Measurements from ENCODE around the gene ITGB2. TPM values are rescaled to one million over a fixed set of nuclear protein-coding genes. Genes with fewer than 3 reads are reported as not detected.

Gene ITGB2
- total and polyA plus RNA-seq, 4 donors, result 19.2 to 36.7 (median 27.8) TPM

DNA sequence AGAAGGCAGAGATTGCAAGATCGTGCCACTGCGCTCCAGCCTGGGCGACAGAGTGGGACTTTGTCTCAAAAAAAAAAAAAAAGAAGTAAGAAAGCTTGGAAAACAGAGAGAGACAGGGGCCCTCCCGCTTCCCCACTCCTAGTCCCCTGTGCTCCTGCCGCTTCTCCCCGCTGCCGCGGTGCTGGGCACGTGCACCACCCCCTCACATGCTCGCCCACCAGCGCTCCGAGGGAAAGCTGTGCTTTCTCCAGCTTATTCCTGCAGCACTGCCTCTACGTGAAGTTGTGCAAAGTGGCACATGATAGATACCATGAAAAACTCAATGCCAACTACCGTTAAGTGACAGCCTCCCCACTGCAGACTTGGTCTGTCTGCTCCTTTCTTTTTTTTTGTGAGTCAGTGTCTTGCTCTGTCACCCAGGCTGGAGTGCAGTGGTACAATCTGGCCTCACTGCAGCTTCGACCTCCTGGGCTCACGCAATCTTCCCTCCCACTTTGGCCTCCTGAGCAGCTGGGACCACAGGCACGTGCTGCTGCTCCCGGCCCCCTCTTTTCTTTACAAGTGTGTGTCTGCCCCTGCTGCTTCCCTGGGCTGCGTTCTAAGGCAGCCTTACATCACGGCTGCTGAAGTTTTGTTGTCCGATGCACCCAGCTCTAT, 34.6 kb upstream of the ITGB2 start:
- H3K27me3 ChIP-seq (ENCODE audit: control insufficient read depth, insufficient read depth, low read length), result no peaks in the 10 kb centered on the region
- no peak overlapping the region for H3K4me3 ChIP-seq (ENCODE audit: low read depth, low read length)
- WGBS (ENCODE audit: insufficient coverage), result 53% methylated on average over 16 of the region's 21 CpGs
- DNase-seq (ENCODE audit: low read depth in 4 of 6, low spot score in 6 of 6), result no peak
- H3K4me1 ChIP-seq (ENCODE audit: control insufficient read depth, insufficient read depth, low read length), result peaks cover 55% of the 10 kb centered on the region
- H3K9me3 ChIP-seq (ENCODE audit: control insufficient read depth, insufficient read depth, low read length), result no peaks in the 10 kb centered on the region
- H3K36me3 ChIP-seq (ENCODE audit: control insufficient read depth, insufficient read depth, low read length), result peaks cover 95% of the 10 kb centered on the region
- H3K27ac ChIP-seq (ENCODE audit: low read depth, low read length), result no peak overlapping the region

GRCh38 chr21:44954281-44954771, 33.6 kb upstream of the ITGB2 start:
- H3K9me3 ChIP-seq (ENCODE audit: control insufficient read depth, insufficient read depth, low read length), result no peaks in the 10 kb centered on the region
- no peaks in the 10 kb centered on the region for H3K27me3 ChIP-seq (ENCODE audit: control insufficient read depth, insufficient read depth, low read length)
- no peak overlapping the region for H3K27ac ChIP-seq (ENCODE audit: low read depth, low read length)
- H3K4me1 ChIP-seq (ENCODE audit: control insufficient read depth, insufficient read depth, low read length), result peaks cover 52% of the 10 kb centered on the region
- 86% methylated on average over 22 of the region's 22 CpGs for WGBS (ENCODE audit: insufficient coverage)
- H3K36me3 ChIP-seq (ENCODE audit: control insufficient read depth, insufficient read depth, low read length), result peaks cover 93% of the 10 kb centered on the region
- H3K4me3 ChIP-seq (ENCODE audit: low read depth, low read length), result no peak overlapping the region
- DNase-seq (ENCODE audit: low read depth in 4 of 6, low spot score in 6 of 6), result no peak

DNA sequence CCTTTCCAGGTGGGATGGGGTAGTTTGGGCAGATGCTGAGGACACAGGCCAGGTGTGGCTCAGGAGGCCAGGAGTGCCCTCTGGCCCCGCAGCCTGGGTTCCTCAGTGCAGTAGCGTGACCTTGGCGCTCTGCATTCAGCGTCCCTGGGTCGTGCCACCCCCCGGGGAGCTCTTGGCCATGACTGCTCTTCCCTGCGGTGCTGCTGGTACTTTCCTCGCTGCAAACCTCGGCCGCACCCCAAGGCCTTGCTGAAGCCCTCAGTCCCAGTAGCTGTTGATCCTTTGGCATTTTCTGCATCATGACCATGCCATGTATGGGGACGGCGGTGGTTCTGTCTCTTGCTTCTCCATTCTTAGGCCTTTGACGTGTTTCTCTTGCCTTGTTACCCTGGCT, 32.9 kb upstream of the ITGB2 start:
- Histone ChIP-seq H3K9me3 (ENCODE audit: control insufficient read depth, insufficient read depth, low read length) (no peaks in the 10 kb centered on the region), H3K4me1 (ENCODE audit: control insufficient read depth, insufficient read depth, low read length) (peaks cover 45% of the 10 kb centered on the region), H3K4me3 (ENCODE audit: low read depth, low read length) (no peak overlapping the region), H3K27me3 (ENCODE audit: control insufficient read depth, insufficient read depth, low read length) (no peaks in the 10 kb centered on the region), H3K36me3 (ENCODE audit: control insufficient read depth, insufficient read depth, low read length) (peaks cover 94% of the 10 kb centered on the region), H3K27ac (ENCODE audit: low read depth, low read length) (no peak overlapping the region)
- WGBS (ENCODE audit: insufficient coverage), result 91% methylated on average over 13 of the region's 13 CpGs
- no peak for DNase-seq (ENCODE audit: low read depth in 4 of 6, low spot score in 6 of 6)

GRCh38 chr21:44952929-44953627, 32.4 kb upstream of the ITGB2 start:
- peaks cover 39% of the 10 kb centered on the region for H3K4me1 ChIP-seq (ENCODE audit: control insufficient read depth, insufficient read depth, low read length)
- H3K9me3 ChIP-seq (ENCODE audit: control insufficient read depth, insufficient read depth, low read length), result no peaks in the 10 kb centered on the region
- H3K27me3 ChIP-seq (ENCODE audit: control insufficient read depth, insufficient read depth, low read length), result no peaks in the 10 kb centered on the region
- DNase-seq (ENCODE audit: low read depth in 4 of 6, low spot score in 6 of 6), result no peak
- WGBS (ENCODE audit: insufficient coverage), result 93% methylated on average over 17 of the region's 25 CpGs
- peaks cover 94% of the 10 kb centered on the region for H3K36me3 ChIP-seq (ENCODE audit: control insufficient read depth, insufficient read depth, low read length)
- no peak overlapping the region for H3K27ac ChIP-seq (ENCODE audit: low read depth, low read length)
- H3K4me3 ChIP-seq (ENCODE audit: low read depth, low read length), result no peak overlapping the region

GRCh38 chr21:44952116-44952928, 31.6 kb upstream of the ITGB2 start:
- Histone ChIP-seq H3K9me3 (ENCODE audit: control insufficient read depth, insufficient read depth, low read length) (no peaks in the 10 kb centered on the region), H3K4me3 (ENCODE audit: low read depth, low read length) (no peak overlapping the region), H3K4me1 (ENCODE audit: control insufficient read depth, insufficient read depth, low read length) (peaks cover 32% of the 10 kb centered on the region), H3K27me3 (ENCODE audit: control insufficient read depth, insufficient read depth, low read length) (no peaks in the 10 kb centered on the region), H3K36me3 (ENCODE audit: control insufficient read depth, insufficient read depth, low read length) (peaks cover 94% of the 10 kb centered on the region), H3K27ac (ENCODE audit: low read depth, low read length) (no peak overlapping the region)
- WGBS (ENCODE audit: insufficient coverage), result 82% methylated on average over 24 of the region's 24 CpGs
- no peak for DNase-seq (ENCODE audit: low read depth in 4 of 6, low spot score in 6 of 6)

DNA sequence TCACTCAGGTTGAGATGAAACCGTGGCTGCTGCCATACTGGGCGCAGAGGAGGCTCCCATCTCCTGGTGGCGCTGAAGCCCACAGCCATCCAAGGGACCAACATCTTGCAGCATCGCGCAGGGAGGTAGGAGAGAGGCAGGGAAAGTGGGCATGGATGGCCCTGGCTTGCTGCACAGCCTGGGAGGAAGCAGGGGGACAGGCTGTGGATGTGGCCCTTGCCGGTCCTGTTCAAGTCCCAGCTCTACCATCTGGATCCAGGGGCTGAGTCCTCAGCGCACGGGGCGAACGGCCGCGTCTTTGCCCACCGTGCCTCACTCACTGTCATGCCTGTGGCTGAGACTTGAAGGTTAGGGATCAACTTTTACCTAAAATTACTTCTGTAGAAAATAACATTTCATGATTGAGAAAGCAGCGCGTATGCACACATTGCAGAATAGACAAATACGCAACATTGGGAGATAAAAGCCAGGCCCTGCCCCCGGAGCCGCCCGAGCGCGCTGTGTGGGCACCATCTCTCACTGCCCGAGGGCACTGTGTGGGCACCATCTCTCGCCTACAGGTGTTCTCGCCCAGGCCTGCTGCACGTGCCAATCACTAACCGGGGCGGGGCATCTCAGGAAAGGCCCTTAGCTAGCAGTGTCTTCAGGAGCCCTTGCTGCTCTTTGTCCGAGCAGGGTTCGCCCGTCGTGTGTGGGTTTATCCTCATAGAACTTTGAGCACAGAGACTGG, 30.7 kb upstream of the ITGB2 start:
- 98% methylated on average over 30 of the region's 31 CpGs for WGBS (ENCODE audit: insufficient coverage)
- Histone ChIP-seq H3K9me3 (ENCODE audit: control insufficient read depth, insufficient read depth, low read length) (no peaks in the 10 kb centered on the region), H3K27ac (ENCODE audit: low read depth, low read length) (no peak overlapping the region), H3K4me1 (ENCODE audit: control insufficient read depth, insufficient read depth, low read length) (peaks cover 30% of the 10 kb centered on the region), H3K36me3 (ENCODE audit: control insufficient read depth, insufficient read depth, low read length) (peaks cover 94% of the 10 kb centered on the region), H3K27me3 (ENCODE audit: control insufficient read depth, insufficient read depth, low read length) (no peaks in the 10 kb centered on the region), H3K4me3 (ENCODE audit: low read depth, low read length) (no peak overlapping the region)
- no peak for DNase-seq (ENCODE audit: low read depth in 4 of 6, low spot score in 6 of 6)

- WGBS (ENCODE audit: insufficient coverage), result 94% methylated on average over 18 of the region's 18 CpGs
- H3K9me3 ChIP-seq (ENCODE audit: control insufficient read depth, insufficient read depth, low read length), result no peaks in the 10 kb centered on the region
- DNase-seq (ENCODE audit: low read depth in 4 of 6, low spot score in 6 of 6), result no peak
- no peak overlapping the region for H3K4me3 ChIP-seq (ENCODE audit: low read depth, low read length)
- H3K27me3 ChIP-seq (ENCODE audit: control insufficient read depth, insufficient read depth, low read length), result no peaks in the 10 kb centered on the region
- no peak overlapping the region for H3K27ac ChIP-seq (ENCODE audit: low read depth, low read length)
- H3K36me3 ChIP-seq (ENCODE audit: control insufficient read depth, insufficient read depth, low read length), result peaks cover 93% of the 10 kb centered on the region
- H3K4me1 ChIP-seq (ENCODE audit: control insufficient read depth, insufficient read depth, low read length), result peaks cover 24% of the 10 kb centered on the region
These were observed 29.7 kb upstream of the ITGB2 start for GRCh38 chr21:44950351-44950750.

GRCh38 chr21:44949779-44950198, 29.1 kb upstream of the ITGB2 start:
- 18% methylated on average over 9 of the region's 10 CpGs for WGBS (ENCODE audit: insufficient coverage)
- DNase-seq (ENCODE audit: low read depth in 4 of 6, low spot score in 6 of 6), result peak in 2 of 6 donors; percentile 76 to 79
- H3K36me3 ChIP-seq (ENCODE audit: control insufficient read depth, insufficient read depth, low read length), result peaks cover 93% of the 10 kb centered on the region
- no peaks in the 10 kb centered on the region for H3K27me3 ChIP-seq (ENCODE audit: control insufficient read depth, insufficient read depth, low read length)
- peaks cover 18% of the 10 kb centered on the region for H3K4me1 ChIP-seq (ENCODE audit: control insufficient read depth, insufficient read depth, low read length)
- H3K9me3 ChIP-seq (ENCODE audit: control insufficient read depth, insufficient read depth, low read length), result no peaks in the 10 kb centered on the region
- no peak overlapping the region for H3K4me3 ChIP-seq (ENCODE audit: low read depth, low read length)
- H3K27ac ChIP-seq (ENCODE audit: low read depth, low read length), result no peak overlapping the region

GRCh38 chr21:44949161-44949778, 28.6 kb upstream of the ITGB2 start:
- H3K4me3 ChIP-seq (ENCODE audit: low read depth, low read length), result no peak overlapping the region
- H3K4me1 ChIP-seq (ENCODE audit: control insufficient read depth, insufficient read depth, low read length), result peaks cover 13% of the 10 kb centered on the region
- no peaks in the 10 kb centered on the region for H3K27me3 ChIP-seq (ENCODE audit: control insufficient read depth, insufficient read depth, low read length)
- H3K27ac ChIP-seq (ENCODE audit: low read depth, low read length), result no peak overlapping the region
- H3K36me3 ChIP-seq (ENCODE audit: control insufficient read depth, insufficient read depth, low read length), result peaks cover 93% of the 10 kb centered on the region
- no peaks in the 10 kb centered on the region for H3K9me3 ChIP-seq (ENCODE audit: control insufficient read depth, insufficient read depth, low read length)
- DNase-seq (ENCODE audit: low read depth in 4 of 6, low spot score in 6 of 6), result no peak
- 85% methylated on average over 30 of the region's 30 CpGs for WGBS (ENCODE audit: insufficient coverage)

Measured in spinal cord (tissue), 10 donors.